Peyer's patch (tissue), 4 donors: ENCODE data around the gene DCLK3. TPM values are rescaled to one million over a fixed set of nuclear protein-coding genes. Genes with fewer than 3 reads are reported as not detected.

Experiments
- DNase-seq, 3 donors: peaks; one replicate each; pipeline ENCODE4 v3.0.0-alpha.2; 2017 to 2019
- H3K27ac ChIP-seq, 4 donors: fragments of 200-600 bp; sonication (generic); one replicate each; pipeline ENCODE4 v1.5.1; 2016 to 2019
- H3K27me3 ChIP-seq, 2 donors: fragments of 200-600 bp; sonication (generic); one replicate each; pipeline ENCODE4 v1.5.1; 2019
- H3K36me3 ChIP-seq, 3 donors: fragments of 200-600 bp; sonication (generic); one replicate each; pipeline ENCODE4 v1.5.1; 2016 to 2019
- H3K4me1 ChIP-seq, 4 donors: fragments of 200-600 bp; sonication (generic); one replicate each; pipeline ENCODE4 v1.5.1; 2016 to 2019
- H3K4me3 ChIP-seq, 4 donors: fragments of 200-600 bp; sonication (generic); 1 replicate in 3 of 4; 2 replicates in 1 of 4; pipeline ENCODE4 v1.5.1; 2016 to 2019; ENCODE audit warnings: mild to moderate bottlenecking in 1 of 4
- H3K9me3 ChIP-seq, 4 donors: fragments of 200-600 bp; sonication (generic); one replicate each; pipeline ENCODE4 v1.5.1; 2016 to 2019; ENCODE audit warnings: mild to moderate bottlenecking in 1 of 4
- POLR2A ChIP-seq, 2 donors: fragments of 450-650 bp; IDR thresholded peaks; one replicate each; pipeline ENCODE4 v1.5.1; 2017; ENCODE audit warnings: antibody characterized with exemption in 2 of 2, mild to moderate bottlenecking in 2 of 2, moderate library complexity in 2 of 2
- total RNA-seq, 4 donors: library from RNA; depleted of rRNA; stranded (reverse); fragments of >200 nt; gene quantifications; one replicate each; pipeline ENCODE4 v1.1.0, GENCODE V29; 2016
- TF ChIP-seq, protein P1 (sequence below), 6 experiments: fragments of 450-650 bp in 4 of 6; fragments of 200-600 bp in 2 of 6; sonication (generic) in 1 of 6; IDR thresholded peaks; one replicate each; pipeline ENCODE4 v1.5.1; 2017 to 2019; ENCODE audit warnings: antibody characterized with exemption in 6 of 6, mild to moderate bottlenecking in 3 of 6, moderate library complexity in 1 of 6

DCLK3 gene
- total RNA-seq, 4 donors from 2014 or later: not detected

DNA sequence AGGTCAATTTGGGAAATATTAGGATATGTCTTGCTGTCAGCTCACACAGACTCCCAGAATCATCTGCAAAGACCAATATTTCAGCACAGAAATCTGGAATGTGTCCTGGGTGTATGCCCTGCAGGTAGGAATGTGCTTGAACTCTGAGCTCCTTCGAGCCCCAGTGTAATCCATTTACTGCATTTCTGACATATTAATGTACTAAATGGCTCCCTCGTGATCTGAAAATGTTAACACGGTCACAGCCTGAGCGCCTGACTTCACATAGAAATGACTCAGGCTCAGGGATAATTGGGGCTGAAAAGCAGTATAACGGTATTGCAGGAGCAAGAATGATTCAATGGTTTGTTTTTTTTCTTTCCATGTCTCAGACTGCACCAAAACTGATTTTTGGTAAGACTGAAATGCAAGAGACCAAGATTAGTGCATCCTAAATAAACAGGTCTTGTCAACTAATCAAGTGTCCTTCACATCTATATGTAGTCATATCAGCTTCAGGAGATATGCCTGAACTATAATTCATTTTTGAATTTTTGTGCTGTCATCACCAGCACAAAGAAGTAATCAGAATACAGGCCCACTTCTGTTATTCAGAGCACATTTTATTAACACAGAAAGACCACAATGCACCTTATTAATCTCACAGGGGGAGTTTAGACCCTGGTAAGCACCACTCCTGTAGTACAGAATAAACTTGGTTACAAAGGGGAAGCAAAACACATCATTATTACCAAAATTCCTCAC lies 49.8 kb downstream of the DCLK3 start:
- DNase-seq: no peak
- no peak overlapping the region for H3K27ac ChIP-seq

DNA sequence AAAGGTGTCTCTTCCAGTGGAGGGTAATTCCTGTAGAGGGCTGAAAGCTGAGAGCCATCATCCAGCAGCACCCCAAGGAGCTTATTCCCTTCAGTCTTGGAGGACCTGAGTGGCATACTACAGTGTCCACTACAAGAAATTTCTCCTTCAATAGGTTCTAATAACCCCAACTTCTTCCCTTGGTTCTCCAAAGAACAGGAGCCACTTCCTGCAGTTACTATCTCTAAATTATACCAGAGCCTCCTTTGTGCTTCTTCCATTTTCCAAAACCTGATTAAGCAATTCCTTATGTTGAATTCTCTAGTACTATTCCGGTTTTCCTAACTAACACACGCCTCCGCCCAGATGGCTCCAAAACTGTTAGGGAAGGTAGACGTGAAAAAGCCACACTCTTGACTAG lies 50.4 kb downstream of the DCLK3 start:
- Histone ChIP-seq H3K4me1 (no peaks in the 10 kb centered on the region), H3K4me3 (no peak overlapping the region), H3K36me3 (no peaks in the 10 kb centered on the region), H3K27ac (no peak overlapping the region), H3K9me3 (no peaks in the 10 kb centered on the region), H3K27me3 (no peaks in the 10 kb centered on the region)
- TF ChIP-seq POLR2A (IDR thresholded peaks at IDR 0.05): no peak
- TF ChIP-seq, protein P1, sequence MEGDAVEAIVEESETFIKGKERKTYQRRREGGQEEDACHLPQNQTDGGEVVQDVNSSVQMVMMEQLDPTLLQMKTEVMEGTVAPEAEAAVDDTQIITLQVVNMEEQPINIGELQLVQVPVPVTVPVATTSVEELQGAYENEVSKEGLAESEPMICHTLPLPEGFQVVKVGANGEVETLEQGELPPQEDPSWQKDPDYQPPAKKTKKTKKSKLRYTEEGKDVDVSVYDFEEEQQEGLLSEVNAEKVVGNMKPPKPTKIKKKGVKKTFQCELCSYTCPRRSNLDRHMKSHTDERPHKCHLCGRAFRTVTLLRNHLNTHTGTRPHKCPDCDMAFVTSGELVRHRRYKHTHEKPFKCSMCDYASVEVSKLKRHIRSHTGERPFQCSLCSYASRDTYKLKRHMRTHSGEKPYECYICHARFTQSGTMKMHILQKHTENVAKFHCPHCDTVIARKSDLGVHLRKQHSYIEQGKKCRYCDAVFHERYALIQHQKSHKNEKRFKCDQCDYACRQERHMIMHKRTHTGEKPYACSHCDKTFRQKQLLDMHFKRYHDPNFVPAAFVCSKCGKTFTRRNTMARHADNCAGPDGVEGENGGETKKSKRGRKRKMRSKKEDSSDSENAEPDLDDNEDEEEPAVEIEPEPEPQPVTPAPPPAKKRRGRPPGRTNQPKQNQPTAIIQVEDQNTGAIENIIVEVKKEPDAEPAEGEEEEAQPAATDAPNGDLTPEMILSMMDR (IDR thresholded peaks at IDR 0.05): no peak
- no peak for DNase-seq

More for the DNA sequence above, 49.8 kb downstream of the DCLK3 start:
- H3K4me1 ChIP-seq: no peaks in the 10 kb centered on the region
- H3K9me3 ChIP-seq: no peaks in the 10 kb centered on the region
- H3K36me3 ChIP-seq: no peaks in the 10 kb centered on the region
- no peak overlapping the region for H3K4me3 ChIP-seq
- TF ChIP-seq, protein P1 (IDR thresholded peaks at IDR 0.05): no peak
- no peak for TF ChIP-seq POLR2A (IDR thresholded peaks at IDR 0.05)
- H3K27me3 ChIP-seq: no peaks in the 10 kb centered on the region

DNA sequence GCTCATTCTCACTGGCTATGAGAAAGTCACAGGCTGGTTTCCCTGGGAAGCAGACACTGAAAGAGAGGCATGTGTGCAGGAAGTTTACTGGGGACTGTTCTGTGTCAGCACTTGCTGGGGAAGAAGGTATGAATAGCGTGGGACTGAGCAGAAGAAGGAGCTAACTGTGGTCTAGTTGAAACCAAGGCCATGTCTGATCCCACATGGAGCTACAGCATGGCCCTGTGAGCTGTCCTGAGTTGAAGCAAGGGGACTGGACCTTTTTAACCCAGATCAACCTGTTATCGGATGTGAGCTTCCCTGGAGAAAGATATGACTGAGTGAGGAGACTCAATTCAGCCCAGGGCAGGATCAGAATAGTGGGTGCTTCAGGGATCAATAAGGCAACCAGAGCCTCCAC lies 53.7 kb downstream of the DCLK3 start:
- TF ChIP-seq, protein P1 (IDR thresholded peaks at IDR 0.05): no peak
- no peak for TF ChIP-seq POLR2A (IDR thresholded peaks at IDR 0.05)
- DNase-seq: no peak
- Histone ChIP-seq H3K9me3 (no peaks in the 10 kb centered on the region), H3K27ac (no peak overlapping the region), H3K4me3 (no peak overlapping the region), H3K36me3 (no peaks in the 10 kb centered on the region), H3K4me1 (no peaks in the 10 kb centered on the region), H3K27me3 (no peaks in the 10 kb centered on the region)

DNA sequence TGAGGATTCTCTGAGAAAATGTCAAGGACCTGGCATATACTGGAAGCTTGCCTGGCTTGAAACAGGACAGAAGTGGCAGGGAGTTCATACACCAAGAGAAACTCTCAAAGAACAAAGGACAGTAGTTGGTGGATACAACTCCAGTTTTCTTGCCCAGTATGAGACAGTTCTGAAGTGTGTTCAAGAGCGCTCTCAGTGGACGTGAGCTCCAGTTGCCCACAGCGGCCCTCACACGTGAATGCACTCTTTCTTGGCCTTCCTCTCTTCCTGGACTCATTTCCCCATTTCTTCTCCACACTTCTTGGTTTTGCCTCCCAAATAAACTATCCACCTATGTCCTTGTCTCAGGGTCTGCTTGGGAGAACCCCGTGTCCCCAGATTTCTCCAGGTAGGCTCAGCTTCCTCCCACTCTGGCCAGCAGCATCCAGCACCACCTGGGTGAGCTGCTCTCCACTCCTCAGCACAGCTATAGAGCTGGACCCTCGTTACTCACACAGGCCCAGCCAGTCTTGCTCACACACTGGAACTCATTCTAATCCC lies 54.5 kb downstream of the DCLK3 start:
- no peak for DNase-seq
- H3K36me3 ChIP-seq: no peaks in the 10 kb centered on the region
- TF ChIP-seq, protein P1 (IDR thresholded peaks at IDR 0.05): no peak
- no peak for TF ChIP-seq POLR2A (IDR thresholded peaks at IDR 0.05)
- H3K9me3 ChIP-seq: no peaks in the 10 kb centered on the region
- H3K27ac ChIP-seq: no peak overlapping the region
- H3K4me3 ChIP-seq: no peak overlapping the region
- H3K4me1 ChIP-seq: no peaks in the 10 kb centered on the region
- no peaks in the 10 kb centered on the region for H3K27me3 ChIP-seq

DNA sequence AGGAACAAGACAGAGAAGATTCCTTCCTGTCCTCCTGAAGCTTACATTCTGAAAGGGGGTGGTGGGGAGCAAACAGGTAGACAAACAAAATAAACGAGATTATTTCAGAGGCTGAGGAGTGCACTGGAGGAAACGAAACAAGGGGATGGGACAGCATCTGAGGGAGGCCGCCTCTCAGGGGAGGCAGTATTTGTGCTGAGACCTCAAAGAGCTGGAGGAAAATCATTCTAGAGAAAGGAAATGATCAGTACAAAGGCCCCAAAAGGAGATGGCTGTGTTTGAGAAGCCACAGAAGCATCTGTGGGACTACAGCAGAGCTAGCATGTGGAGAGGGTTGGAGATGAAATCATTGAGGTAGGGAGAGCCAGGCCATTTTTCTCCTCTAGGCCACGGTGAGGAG lies 55.1 kb downstream of the DCLK3 start:
- H3K9me3 ChIP-seq: no peaks in the 10 kb centered on the region
- no peak overlapping the region for H3K4me3 ChIP-seq
- no peak overlapping the region for H3K27ac ChIP-seq
- no peaks in the 10 kb centered on the region for H3K4me1 ChIP-seq
- TF ChIP-seq POLR2A (IDR thresholded peaks at IDR 0.05): no peak
- TF ChIP-seq, protein P1 (IDR thresholded peaks at IDR 0.05): no peak
- no peaks in the 10 kb centered on the region for H3K36me3 ChIP-seq
- DNase-seq: no peak
- H3K27me3 ChIP-seq: no peaks in the 10 kb centered on the region
